A549 treated with RU486 at 1 μM for 4 hours (cell line): ENCODE data around the gene DPEP2. TPM values are rescaled to one million over a fixed set of nuclear protein-coding genes. Genes with fewer than 3 reads are reported as not detected.

ENCODE experiments used
- total RNA-seq: library from RNA; stranded (reverse); fragments of 200-300 nt; extraction: Qiagen RNA extraction; gene quantifications from 5 replicates; pipeline ENCODE4 v1.2.3, GENCODE V29; 2022; ENCODE audit warnings: low read depth

DPEP2 gene
- total RNA-seq: not detected in 5 replicates

GRCh38 chr16:67998779-67999688 is at the start of gene DPEP2:
Gene DPEP2 (minus strand): TSS chr16:67999484. CDS start chr16:67993212, 6,272 bp downstream.

GRCh38 chr16:68022728-68023537 is 23.6 kb upstream of the DPEP2 start, which contains the start of the genes DDX28 and DUS2:
Gene DDX28 (minus strand): TSS chr16:68023232. CDS start chr16:68023202, 30 bp downstream.
Gene DUS2 (plus strand): TSS chr16:68023284. CDS start chr16:68038024, 14,740 bp downstream.

GRCh38 chr16:68015681-68016080 is 16.4 kb upstream of the DPEP2 start, which contains the start of gene DPEP2NB:
Gene DPEP2NB (minus strand): TSS chr16:68015911. CDS start chr16:68015770, 141 bp downstream.

GRCh38 chr16:67979955-67980678 is 19.2 kb downstream of the DPEP2 start, which contains the start of gene DPEP3:
Gene DPEP3 (minus strand): TSS chr16:67980499. CDS start chr16:67980380, 119 bp downstream.

GRCh38 chr16:67968400-67969253 is 30.7 kb downstream of the DPEP2 start, which contains the start of gene SLC12A4:
Gene SLC12A4 (minus strand): TSS chr16:67968637. CDS start chr16:67968553, 84 bp downstream.

GRCh38 chr16:67943619-67944504 is 55.4 kb downstream of the DPEP2 start, which contains the start of gene LCAT:
Gene LCAT (minus strand): TSS chr16:67944120. CDS start chr16:67944101, 19 bp downstream.

Other genes with a start within 250 kb of the DPEP2 start
- 8.1 to 9.9 TPM (median 8.8 TPM) in 5 replicates for gene RANBP10, start 192.9 kb downstream of the DPEP2 start, total RNA-seq
- 0.33 to 0.71 TPM (median 0.46 TPM) in 5 replicates for gene TSNAXIP1, start 192.6 kb downstream of the DPEP2 start, total RNA-seq
- 27.0 to 43.3 TPM (median 40.3 TPM) in 5 replicates for gene THAP11, start 157.2 kb downstream of the DPEP2 start, total RNA-seq
- gene NUTF2, start 152.6 kb downstream of the DPEP2 start, total RNA-seq: 237 to 270 TPM (median 244 TPM) in 5 replicates
- gene CENPT, start 151.8 kb downstream of the DPEP2 start, total RNA-seq: 23.0 to 30.4 TPM (median 28.9 TPM) in 5 replicates
- gene EDC4, start 126.4 kb downstream of the DPEP2 start, total RNA-seq: 50.7 to 67.5 TPM (median 64.8 TPM) in 5 replicates
- gene NRN1L, start 114.6 kb downstream of the DPEP2 start, total RNA-seq: not detected in 5 replicates
- 10.0 to 16.2 TPM (median 15.6 TPM) in 5 replicates for gene PSKH1, start 106.2 kb downstream of the DPEP2 start, total RNA-seq
- 1.1 to 3.1 TPM (median 1.8 TPM) in 5 replicates for gene CTRL, start 67.6 kb downstream of the DPEP2 start, total RNA-seq
- 41.8 to 55.9 TPM (median 52.2 TPM) in 5 replicates for gene PSMB10, start 62.6 kb downstream of the DPEP2 start, total RNA-seq
- 5.1 to 12.7 TPM (median 10.8 TPM) in 5 replicates for gene LCAT, start 55.4 kb downstream of the DPEP2 start, total RNA-seq
- gene SLC12A4, start 30.8 kb downstream of the DPEP2 start, total RNA-seq: 21.7 to 31.2 TPM (median 23.7 TPM) in 5 replicates
- gene DPEP3, start 19.0 kb downstream of the DPEP2 start, total RNA-seq: not detected in 5 replicates
- not detected in 5 replicates for gene DPEP2NB, start 16.4 kb upstream of the DPEP2 start, total RNA-seq
- gene DDX28, start 23.7 kb upstream of the DPEP2 start, total RNA-seq: 18.0 to 23.0 TPM (median 20.5 TPM) in 5 replicates
- 17.4 to 18.0 TPM (median 18.0 TPM) in 5 replicates for gene DUS2, start 23.8 kb upstream of the DPEP2 start, total RNA-seq
- gene NFATC3, start 85.9 kb upstream of the DPEP2 start, total RNA-seq: 12.9 to 16.5 TPM (median 16.2 TPM) in 5 replicates
- 0.08 to 0.73 TPM (median 0.16 TPM) in 3 of 5 replicates, not detected in the others for gene ESRP2, start 236.6 kb upstream of the DPEP2 start, total RNA-seq
- 10.9 to 16.2 TPM (median 13.8 TPM) in 5 replicates for gene PLA2G15, start 245.9 kb upstream of the DPEP2 start, total RNA-seq